CD4-positive, alpha-beta T cell treated with Interleukin-2 at 100 ng/mL for 4 hours (primary cell): ENCODE data around the gene EVX2.

ENCODE experiments used
- DNase-seq: peaks from one replicate; pipeline ENCODE4 v3.0.0-alpha.2; 2020; ENCODE audit warnings: low spot score

Gene EVX2

DNA sequence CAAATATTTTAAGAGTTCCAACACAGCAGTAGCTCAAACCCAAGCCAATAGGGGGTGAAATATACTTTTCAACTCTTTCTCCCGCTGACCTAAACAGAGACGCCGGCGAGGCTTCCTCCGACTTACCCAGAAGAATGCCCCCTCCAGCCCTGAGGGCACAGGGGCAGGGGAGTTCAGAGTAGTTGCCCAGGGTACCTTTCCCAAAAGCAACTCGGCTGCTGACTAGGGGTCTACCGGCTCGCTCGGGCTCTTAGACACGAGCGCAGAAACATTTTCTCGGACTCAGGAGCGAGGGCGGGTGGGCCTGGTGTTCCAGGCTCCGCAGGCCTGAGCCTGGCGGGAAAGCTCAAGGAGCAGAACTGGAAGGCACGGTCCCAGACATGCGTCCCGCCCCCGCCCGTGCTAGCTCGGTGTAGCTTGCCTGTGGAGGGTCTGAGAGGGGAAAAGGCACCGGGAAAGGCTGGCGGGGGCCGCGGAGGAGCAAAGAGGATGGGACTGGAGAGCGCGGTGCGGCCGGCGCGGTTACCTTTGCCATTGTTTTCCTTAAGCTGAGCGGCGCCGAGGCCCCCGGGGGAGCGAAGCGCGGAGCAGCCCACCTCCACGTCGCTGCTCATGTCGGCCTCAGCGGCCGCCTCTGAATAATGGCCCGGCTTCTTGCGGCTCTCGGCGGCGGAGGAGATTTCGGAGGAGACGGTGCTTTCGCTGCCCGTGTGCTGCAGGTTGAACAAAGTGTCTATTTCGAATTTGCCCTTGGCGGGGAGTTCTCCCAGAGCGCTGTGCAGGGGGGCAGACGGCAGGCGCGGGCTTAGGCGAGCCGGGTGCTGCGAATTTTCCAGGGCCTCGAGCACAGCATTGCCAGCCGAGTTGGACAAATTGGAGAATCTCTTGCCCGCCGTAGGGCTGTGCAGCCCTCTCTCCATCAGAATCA, 674 bp downstream of the EVX2 start:
- DNase-seq, result no peak

DNA sequence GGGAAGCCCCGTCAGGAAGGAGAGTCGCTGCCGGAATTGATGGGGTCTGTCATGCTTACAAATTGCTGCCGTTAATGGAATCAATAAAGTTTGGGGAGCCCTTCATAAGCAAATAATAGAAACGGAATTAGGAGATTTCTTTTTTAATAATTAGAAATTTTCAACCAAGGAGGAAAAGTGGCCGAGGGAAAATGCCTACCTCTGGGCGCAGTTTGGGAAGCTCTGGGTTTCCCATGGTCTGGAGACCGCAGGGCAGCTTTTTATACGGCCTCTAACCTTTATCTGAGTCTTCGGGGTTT, 1.3 kb downstream of the EVX2 start:
- no peak for DNase-seq

- DNase-seq, result no peak
Observed at GRCh38 chr2:176081837-176082524, 1.8 kb downstream of the EVX2 start.

- no peak for DNase-seq
Observed at GRCh38 chr2:176081376-176081836, 2.4 kb downstream of the EVX2 start.

DNA sequence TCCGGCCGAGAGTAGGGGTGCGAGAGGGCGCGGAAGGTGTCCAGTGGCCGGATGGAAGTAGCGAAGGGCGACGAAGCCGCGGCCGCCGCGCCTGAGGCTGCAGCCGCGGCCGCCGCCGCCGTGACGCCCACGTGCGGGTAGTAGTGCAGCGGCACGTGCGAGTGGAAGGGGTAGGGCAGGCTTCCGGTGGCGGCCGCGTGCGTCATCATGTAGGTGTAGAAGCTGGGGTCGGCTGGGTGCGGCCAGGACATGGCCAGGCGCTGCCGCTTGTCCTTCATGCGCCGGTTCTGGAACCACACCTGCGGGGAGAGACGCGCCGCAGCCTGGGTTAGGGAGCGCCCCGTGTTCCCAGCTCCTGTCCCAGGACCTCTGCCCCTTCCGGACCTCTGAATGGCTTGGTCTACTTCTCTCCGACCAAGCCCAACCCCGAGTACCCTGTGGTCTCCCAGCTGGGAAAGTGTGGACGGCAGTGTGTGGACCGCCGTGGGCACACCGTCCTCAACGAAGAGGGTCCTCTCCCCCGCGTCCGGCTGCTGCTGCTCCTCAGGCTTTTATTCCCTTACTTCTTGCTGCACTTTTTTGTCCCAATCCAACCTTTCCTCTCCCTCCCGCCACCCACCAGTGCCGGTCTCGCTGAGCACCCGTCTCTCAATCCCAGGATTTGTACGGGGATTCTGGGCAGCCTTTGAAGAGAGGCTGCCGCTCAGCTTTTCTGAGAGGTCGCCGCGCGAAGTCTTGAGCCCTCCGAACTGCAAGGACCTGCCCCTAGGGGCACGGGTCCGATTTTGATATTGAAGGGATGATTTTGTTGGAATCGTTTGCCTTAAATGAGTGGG, 3.0 kb downstream of the EVX2 start:
- DNase-seq, result no peak

DNA sequence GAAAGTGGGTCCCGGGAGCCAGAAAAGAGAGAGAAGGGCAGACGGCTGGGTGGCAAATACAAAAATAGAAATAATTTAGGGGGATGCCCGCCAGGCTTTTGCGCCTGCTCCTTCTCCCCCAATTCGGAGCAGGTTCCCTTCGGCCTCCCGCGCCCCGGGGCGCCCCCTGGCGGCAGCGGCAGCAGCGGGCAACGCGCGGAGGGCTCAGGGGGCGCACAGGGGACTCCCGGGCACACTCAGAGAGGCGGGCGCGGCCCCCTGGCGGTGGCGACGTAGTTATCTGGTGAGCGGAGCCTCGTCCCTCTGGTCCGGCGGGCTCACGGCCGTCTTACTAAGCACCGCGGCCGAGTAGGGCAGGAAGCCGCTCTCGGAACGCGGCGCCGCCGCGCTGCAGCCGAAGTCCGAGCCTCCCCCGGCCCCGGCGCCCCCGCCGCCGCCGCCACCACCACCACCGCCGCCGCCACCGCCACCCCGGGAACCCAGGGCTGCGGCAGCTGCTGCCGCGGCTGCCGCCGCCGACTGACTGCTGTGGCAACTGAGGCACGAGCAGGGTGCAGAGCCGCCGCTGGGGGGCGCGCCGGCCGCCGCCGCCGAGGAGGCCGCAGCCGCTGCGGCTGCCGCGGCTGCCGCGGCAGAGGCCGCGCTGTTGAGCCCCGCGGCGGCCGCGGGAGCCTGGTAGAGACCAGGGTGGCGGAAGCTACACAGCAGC, 3.8 kb downstream of the EVX2 start:
- DNase-seq, result no peak

- no peak for DNase-seq
Observed at GRCh38 chr2:176079285-176079830, 4.4 kb downstream of the EVX2 start.

- DNase-seq, result no peak
Observed at GRCh38 chr2:176078541-176079284, 5.0 kb downstream of the EVX2 start.

DNA sequence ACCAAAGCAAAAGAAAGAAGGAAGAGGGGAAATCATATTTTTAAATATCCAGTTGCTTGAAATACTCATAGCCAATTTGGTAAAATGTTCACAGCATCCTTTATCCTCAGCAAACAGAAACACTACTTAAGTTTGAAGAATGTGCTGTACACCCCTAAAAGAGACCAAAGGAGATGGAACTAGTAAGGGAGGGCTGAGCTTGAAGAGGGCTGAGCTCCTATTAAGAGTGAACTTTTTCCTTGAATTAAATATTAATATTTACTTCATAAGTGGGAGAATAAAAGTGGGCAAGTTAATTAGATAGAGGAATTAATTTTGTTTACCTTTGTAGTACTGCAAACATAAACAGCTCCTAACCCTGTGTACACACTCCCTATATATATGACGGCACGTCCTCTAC, 7.0 kb downstream of the EVX2 start:
- no peak for DNase-seq

DNA sequence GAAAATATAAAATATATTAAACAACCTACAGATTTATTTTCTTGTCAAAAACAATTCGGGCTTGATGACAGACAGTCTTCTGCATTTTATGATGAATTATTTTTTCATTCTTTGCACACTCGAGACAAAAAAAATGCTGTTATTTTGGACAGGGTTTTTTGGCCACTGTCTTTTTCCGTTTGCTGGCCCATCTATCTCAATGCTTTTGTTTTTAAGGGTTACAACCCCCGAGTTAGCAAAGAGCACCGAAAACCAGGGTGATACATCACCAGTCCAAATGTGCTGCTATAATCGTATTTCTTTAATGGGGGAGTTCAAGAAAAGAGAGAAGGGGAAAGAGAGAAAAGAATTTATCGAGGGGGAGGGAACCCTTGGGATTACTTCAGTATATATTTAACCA, 7.7 kb downstream of the EVX2 start:
- DNase-seq, result no peak

GRCh38 chr2:176075481-176075880, 8.3 kb downstream of the EVX2 start:
- no peak for DNase-seq

- no peak for DNase-seq
Observed at GRCh38 chr2:176074919-176075425, 8.8 kb downstream of the EVX2 start.

DNA sequence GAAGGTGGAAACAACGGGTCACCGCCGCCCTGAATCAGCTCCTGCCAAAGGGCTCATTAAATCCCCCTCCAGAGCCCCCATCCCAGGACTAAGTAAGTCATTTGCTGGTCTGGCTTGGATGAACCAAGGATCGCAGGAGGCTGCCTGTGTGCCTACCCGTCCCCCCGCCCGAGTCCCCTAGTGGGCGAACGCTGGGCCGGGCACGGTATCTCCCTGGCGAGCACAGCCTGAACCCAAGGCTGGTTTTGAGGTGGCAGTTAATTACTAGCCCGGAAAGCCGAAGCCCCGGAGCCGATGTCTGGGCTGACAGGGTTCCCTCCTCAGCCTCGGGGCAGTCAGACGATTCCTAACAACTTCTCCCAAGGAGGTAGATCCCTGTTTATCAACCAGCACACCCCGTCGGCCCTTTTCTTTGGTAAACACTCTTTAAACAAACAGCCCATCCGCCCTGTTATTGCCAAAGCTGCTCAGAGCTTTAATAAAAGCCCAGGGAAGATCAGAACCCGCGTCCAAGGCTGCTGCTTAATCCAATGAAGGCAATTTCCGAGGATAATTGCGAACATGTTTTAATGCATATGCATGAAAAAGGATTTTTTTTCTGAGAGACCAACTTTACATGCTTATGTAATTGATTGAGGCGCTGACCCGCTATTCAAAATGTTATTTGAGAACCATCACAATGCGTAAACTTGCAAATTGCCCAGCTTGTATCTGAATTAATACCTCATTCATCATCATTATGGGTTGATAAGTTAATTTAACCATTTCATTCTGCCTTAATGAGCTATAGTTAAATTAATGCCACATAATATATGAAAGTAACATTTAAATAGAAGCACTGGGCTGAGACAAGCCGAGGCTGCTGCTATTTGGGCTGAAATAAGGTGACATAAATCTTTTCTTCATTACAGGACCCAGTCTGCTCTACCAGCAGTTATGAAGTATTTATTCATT, 10.5 kb downstream of the EVX2 start:
- no peak for DNase-seq

DNA sequence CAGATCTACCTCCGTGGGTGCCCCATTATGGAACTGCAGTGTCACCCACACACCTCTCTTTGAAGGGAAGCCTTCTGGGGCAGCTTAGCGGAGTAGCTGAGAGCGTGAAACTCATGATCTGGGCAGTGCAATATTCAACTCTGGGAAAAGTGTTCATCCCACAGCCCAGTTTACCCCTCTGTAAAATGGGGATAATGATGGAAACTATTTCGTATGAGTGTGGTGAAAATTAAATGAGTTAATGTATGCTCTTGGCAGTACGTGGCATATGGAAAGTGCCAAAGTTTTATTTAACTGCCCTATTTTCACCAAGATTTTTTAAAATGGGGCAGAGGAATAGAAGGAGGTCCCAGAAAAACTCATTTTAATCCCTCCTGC, 11.5 kb downstream of the EVX2 start:
- no peak for DNase-seq

DNA sequence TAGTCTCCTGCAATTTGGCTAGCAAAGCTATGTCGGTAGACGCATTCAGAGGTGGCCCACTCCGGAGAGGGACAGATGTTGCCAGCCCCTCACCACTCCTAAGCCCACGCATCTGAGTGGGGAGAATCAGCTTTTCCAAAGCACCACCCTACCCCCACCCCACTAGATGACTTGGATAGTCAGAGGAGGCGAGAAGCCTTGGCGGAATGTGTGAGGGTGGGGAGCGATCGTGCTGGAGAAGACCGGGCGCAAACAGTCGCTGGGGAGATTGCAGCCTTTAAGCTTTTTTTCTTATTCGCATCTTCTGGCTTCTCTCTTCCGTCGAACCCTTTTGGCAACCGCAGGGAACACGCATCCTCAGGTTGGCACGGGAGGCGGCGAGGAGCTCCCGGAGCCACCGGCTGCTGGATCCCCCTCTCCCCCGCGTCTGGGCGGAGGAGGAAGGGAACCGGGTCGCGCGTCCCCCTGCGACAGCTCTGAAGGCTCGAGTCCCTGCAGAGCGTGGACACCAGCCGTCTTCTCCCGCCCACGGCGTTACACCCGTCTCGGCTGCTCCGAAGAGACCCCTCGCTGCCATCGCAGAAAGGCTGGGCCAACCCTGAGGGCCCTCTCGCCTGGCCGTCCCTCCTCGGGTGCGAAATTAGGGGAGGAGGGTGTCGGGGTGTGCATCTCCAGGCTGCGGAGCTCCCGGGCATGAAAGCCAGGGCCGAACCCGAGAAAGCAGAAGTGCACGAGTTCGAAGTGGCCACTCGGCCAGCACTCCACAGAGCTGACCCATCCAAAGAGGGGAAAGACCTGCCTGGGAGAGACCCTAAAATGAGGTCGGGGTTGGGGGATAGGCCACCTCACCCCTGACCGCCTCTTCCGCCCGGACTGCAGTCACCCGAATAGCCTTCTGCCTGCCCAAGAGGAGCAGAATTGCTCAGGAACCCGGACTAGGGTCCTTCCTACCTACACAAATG, 12.2 kb downstream of the EVX2 start:
- no peak for DNase-seq

DNA sequence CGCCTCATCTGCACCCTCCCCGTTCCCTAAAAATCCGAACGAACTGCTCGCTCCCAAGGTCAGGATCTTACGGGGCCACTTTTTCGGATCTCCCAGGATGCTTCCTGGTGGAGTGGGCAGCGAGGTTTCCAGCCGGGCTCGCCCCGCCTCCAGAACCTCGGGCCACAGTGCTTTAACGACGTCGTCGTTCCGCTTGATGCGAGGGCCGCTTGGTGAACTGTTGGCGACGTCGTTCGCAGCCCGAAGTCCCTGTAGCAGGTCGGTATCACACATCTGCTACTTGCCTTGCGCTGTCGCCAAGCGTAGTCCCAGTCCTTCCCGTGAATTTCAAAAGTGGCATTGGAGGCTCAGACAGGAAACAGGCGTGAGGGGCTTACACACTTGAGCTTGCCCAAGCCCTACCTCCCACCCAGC, 15.3 kb downstream of the EVX2 start:
- no peak for DNase-seq

DNA sequence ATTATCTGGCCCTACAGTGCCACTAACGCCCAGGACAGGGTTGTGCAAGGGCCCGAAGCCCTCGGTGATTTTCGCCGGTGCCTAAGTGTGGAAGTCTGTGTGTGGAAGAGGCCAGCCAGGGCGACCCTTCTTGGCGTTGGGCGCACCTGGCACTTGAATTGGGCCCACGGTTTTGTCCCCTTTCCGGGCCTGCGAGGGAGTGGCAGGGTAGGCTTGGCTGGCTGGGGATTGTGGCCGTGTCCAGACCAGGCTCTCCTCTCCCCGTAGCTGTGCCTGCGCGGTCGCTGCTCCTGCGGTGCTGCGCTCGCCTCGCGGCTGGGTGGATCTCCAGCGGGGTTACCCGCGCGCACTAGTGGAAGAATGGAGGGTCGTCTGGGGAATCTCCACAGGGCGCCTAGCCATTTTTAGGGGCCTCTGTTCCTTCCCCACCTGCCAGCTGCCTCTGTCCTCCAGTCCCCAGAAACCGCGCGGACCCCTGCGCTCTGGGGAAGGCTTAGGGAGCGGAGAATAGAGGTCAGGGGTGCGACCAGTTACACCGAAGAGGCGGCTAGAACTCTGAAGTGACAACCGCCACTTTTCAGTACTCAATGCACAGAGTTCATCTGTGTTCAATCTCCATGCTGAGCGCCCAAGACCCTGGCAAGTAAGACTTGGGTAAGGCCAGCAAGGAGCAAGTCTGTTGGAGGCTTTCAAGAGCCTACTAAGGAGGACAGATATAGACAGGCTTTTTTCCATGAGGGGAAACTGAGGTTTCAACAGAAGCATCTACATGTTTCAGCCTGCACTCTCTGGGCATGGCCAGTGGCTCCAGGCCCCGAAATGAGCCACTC, 16.0 kb downstream of the EVX2 start:
- DNase-seq, result no peak
